Endothelial cell of umbilical vein (primary cell): Measurements from ENCODE around the gene ATP10A. TPM values are rescaled to one million over a fixed set of nuclear protein-coding genes. Genes with fewer than 3 reads are reported as not detected.

ENCODE experiments used
- BruUV-seq: library from RNA; stranded (reverse); fragments of 400-500 nt; replicated peaks from 2 replicates; lab custom pipeline; 2021; lab: Mats Ljungman, UMichigan
- CTCF ChIA-PET: fragments of 300-600, 350-600 bp; sonication (Branson Sonifier 250); formaldehyde crosslinking; loops from one replicate; lab custom pipeline; 2021; ENCODE audit warnings: antibody characterized with exemption, inconsistent platforms; lab: Charles Lee
- POLR2A ChIA-PET: fragments of 300-600, 350-600 bp; sonication (Branson Sonifier 250); formaldehyde crosslinking; loops from one replicate; lab custom pipeline; 2021; ENCODE audit warnings: antibody characterized with exemption, inconsistent platforms; lab: Charles Lee
- DNase-seq: peaks from one replicate; pipeline ENCODE4 v3.0.0-alpha.2; 2011; ENCODE audit warnings: low read depth, low spot score
- FAIRE-seq: peaks from 2 replicates; lab custom pipeline; 2011; peaks lifted over from hg19 to GRCh38; lab: Jason Lieb, UNC
- H2AFZ ChIP-seq: 2 replicates; pipeline ENCODE4 v1.6.0; 2012; ENCODE audit warnings: low read depth, low read length, control low read depth, inconsistent platforms
- H3K27ac ChIP-seq: 2 replicates; pipeline ENCODE4 v1.5.1; 2011; ENCODE audit warnings: low read depth, mild to moderate bottlenecking, control low read depth, low read length, moderate library complexity; ENCODE audit not compliant: insufficient read depth
- H3K27me3 ChIP-seq, 2 experiments: 2 replicates each; pipeline versions ENCODE4 v1.6.0 to v1.6.1; 2011; ENCODE audit warnings: low read length in 2 of 2, mixed read lengths in 1 of 2; ENCODE audit not compliant: control insufficient read depth in 2 of 2, insufficient read depth in 2 of 2
- H3K36me3 ChIP-seq, 2 experiments: 2 replicates in 1 of 2; 3 replicates in 1 of 2; pipeline ENCODE4 v1.5.1; 2011; ENCODE audit warnings: low read length in 2 of 2, mild to moderate bottlenecking in 1 of 2, moderate library complexity in 1 of 2; ENCODE audit not compliant: control insufficient read depth in 2 of 2, insufficient read depth in 2 of 2; ENCODE audit errors: extremely low read depth in 1 of 2
- H3K4me1 ChIP-seq: 3 replicates; pipeline ENCODE4 v1.5.1; 2011; ENCODE audit warnings: mild to moderate bottlenecking, low read length; ENCODE audit not compliant: control insufficient read depth, insufficient read depth; ENCODE audit errors: extremely low read depth
- H3K4me2 ChIP-seq: 2 replicates; pipeline ENCODE4 v1.6.1; 2011; ENCODE audit warnings: low read length, control low read depth, mixed read lengths; ENCODE audit not compliant: insufficient read depth
- H3K4me3 ChIP-seq, 3 experiments: fragments of 200-600 bp in 1 of 3; sonication (generic), shearing (Covaris generic) in 1 of 3; replicated peaks in 1 of 3; 2 replicates each; pipeline ENCODE4 v1.5.1; 2011 to 2016; ENCODE audit warnings: control low read depth in 3 of 3, low read length in 3 of 3, mild to moderate bottlenecking in 2 of 3, inconsistent platforms in 1 of 3, low read depth in 1 of 3, moderate library complexity in 1 of 3; ENCODE audit not compliant: insufficient read depth in 1 of 3
- H3K79me2 ChIP-seq: 2 replicates; pipeline ENCODE4 v1.6.0; 2012; ENCODE audit warnings: low read length, inconsistent platforms; ENCODE audit not compliant: control insufficient read depth, insufficient read depth
- H3K9ac ChIP-seq: replicated peaks from 2 replicates; pipeline ENCODE3; 2011; ENCODE audit warnings: low read length, control low read depth; ENCODE audit not compliant: insufficient read depth; ENCODE audit errors: extremely low read depth
- H3K9me1 ChIP-seq: replicated peaks from 3 replicates; pipeline ENCODE4 v1.6.0; 2011; ENCODE audit warnings: mild to moderate bottlenecking, low read length; ENCODE audit not compliant: control insufficient read depth, insufficient read depth; ENCODE audit errors: extremely low read depth
- H3K9me3 ChIP-seq: replicated peaks from 2 replicates; pipeline ENCODE4 v1.5.1; 2012; ENCODE audit warnings: low read length, inconsistent platforms; ENCODE audit not compliant: control insufficient read depth, insufficient read depth
- H4K20me1 ChIP-seq: replicated peaks from 2 replicates; pipeline ENCODE3; 2011; ENCODE audit warnings: mild to moderate bottlenecking, low read length; ENCODE audit not compliant: control insufficient read depth, insufficient read depth; ENCODE audit errors: extremely low read depth
- CTCF ChIP-seq, 2 donors: IDR thresholded peaks; 1 replicate in 1 of 2; 2 replicates in 1 of 2; pipeline ENCODE4 v1.5.1; 2011; ENCODE audit warnings: low read length in 2 of 2, mild to moderate bottlenecking in 2 of 2, moderate library complexity in 2 of 2, control low read depth in 1 of 2, inconsistent platforms in 1 of 2, low read depth in 1 of 2; ENCODE audit not compliant: insufficient read depth in 1 of 2; ENCODE audit errors: extremely low read depth in 1 of 2
- EZH2 ChIP-seq: IDR thresholded peaks from 2 replicates; pipeline ENCODE4 v1.6.1; 2012; ENCODE audit warnings: borderline replicate concordance, low read depth, mild to moderate bottlenecking, moderate library complexity, low read length, inconsistent platforms; ENCODE audit not compliant: severe bottlenecking
- FOS ChIP-seq: IDR thresholded peaks from 2 replicates; pipeline ENCODE4 v1.6.1; 2011; ENCODE audit warnings: mild to moderate bottlenecking, low read length, moderate library complexity, borderline replicate concordance; ENCODE audit not compliant: insufficient read depth
- GATA2 ChIP-seq: IDR thresholded peaks from 2 replicates; pipeline ENCODE4 v1.7.0; 2011; ENCODE audit warnings: low read depth, mild to moderate bottlenecking, moderate library complexity, mixed read lengths, low read length; ENCODE audit not compliant: insufficient read length, insufficient read depth
- JUN ChIP-seq: IDR thresholded peaks from 2 replicates; pipeline ENCODE4 v1.6.1; 2011; ENCODE audit warnings: borderline replicate concordance, low read depth; ENCODE audit not compliant: insufficient read length, insufficient read depth
- MAX ChIP-seq: IDR thresholded peaks from 2 replicates; pipeline ENCODE4 v1.6.1; 2011; ENCODE audit not compliant: insufficient read depth, insufficient read length
- MYC ChIP-seq: IDR thresholded peaks from one replicate; pipeline ENCODE4 v1.6.1; 2011; ENCODE audit warnings: mild to moderate bottlenecking, low read depth, low read length
- POLR2A ChIP-seq: IDR thresholded peaks from 2 replicates; pipeline ENCODE4 v1.6.1; 2012; ENCODE audit warnings: low read depth, mild to moderate bottlenecking, control low read depth, low read length
- POLR2AphosphoS5 ChIP-seq: IDR thresholded peaks from 2 replicates; pipeline ENCODE4 v1.6.1; 2012; ENCODE audit warnings: low read depth, mild to moderate bottlenecking, control low read depth, low read length, moderate library complexity; ENCODE audit not compliant: insufficient read depth
- dilution Hi-C: fragments of 300-500 bp; cut with MboI; formaldehyde crosslinking; loops from one replicate; pipeline ENCODE4 v1.15.0; 2019; ENCODE audit warnings: low sequenced_read_pairs; ENCODE audit not compliant: extremely low pct_ligation_motif_present
- intact Hi-C: fragments of 100-400 bp; cut with micrococcal nuclease; formaldehyde crosslinking; loops from one replicate; pipeline ENCODE4 v1.10.0; 2022
- polyA plus RNA-seq, 4 experiments: library from polyadenylated mRNA; depleted of rRNA in 3 of 4; stranded (reverse) in 3 of 4; unstranded in 1 of 4; fragments of >200 nt; gene quantifications; 2 replicates each; pipeline versions ENCODE4 v1.2.1 to v1.2.3, GENCODE V29; 2011 to 2012; ENCODE audit warnings: missing spikeins in 1 of 4
- total RNA-seq: library from RNA; stranded (reverse); gene quantifications from 2 replicates; pipeline ENCODE4 v1.2.3, GENCODE V29; 2021

The ATP10A gene
- total and polyA plus RNA-seq, 2 donors (not counting 3 experiments of a cell fraction or from before 2014, with no cell fraction given), result not detected

- Histone ChIP-seq H3K79me2 (no peaks in the 10 kb centered on the region), H3K36me3 (no peaks in the 10 kb centered on the region), H4K20me1 (no peaks in the 10 kb centered on the region), H2AFZ (no peak overlapping the region), H3K27ac (no peak overlapping the region), H3K4me3 (no peak overlapping the region), H3K9ac (no peak overlapping the region), H3K4me2 (no peak overlapping the region), H3K27me3 (no peaks in the 10 kb centered on the region), H3K4me1 (no peaks in the 10 kb centered on the region), H3K9me1 (no peaks in the 10 kb centered on the region), H3K9me3 (no peaks in the 10 kb centered on the region)
- FAIRE-seq (no peak), DNase-seq (no peak)
- BruUV-seq, result no TSS peak
- POLR2A ChIA-PET, result no interaction called here
- CTCF ChIA-PET, result no interaction called here
- dilution Hi-C loops, result no loop called here
- intact Hi-C loops, result no loop called here
- TF ChIP-seq GATA2 (no peak), MYC (no peak)
Observed at GRCh38 chr15:25830844-25831451, 32.2 kb downstream of the ATP10A start.

GRCh38 chr15:25829073-25829472, 34.1 kb downstream of the ATP10A start:
- Histone ChIP-seq H3K4me1 (no peaks in the 10 kb centered on the region), H2AFZ (no peak overlapping the region), H4K20me1 (no peaks in the 10 kb centered on the region), H3K4me3 (no peak overlapping the region), H3K79me2 (no peaks in the 10 kb centered on the region), H3K4me2 (no peak overlapping the region), H3K9ac (no peak overlapping the region), H3K9me3 (peaks cover 2% of the 10 kb centered on the region), H3K27ac (no peak overlapping the region), H3K27me3 (no peaks in the 10 kb centered on the region), H3K36me3 (no peaks in the 10 kb centered on the region), H3K9me1 (no peaks in the 10 kb centered on the region)
- ChIA-PET CTCF (no interaction called here), POLR2A (no interaction called here)
- DNase-seq (no peak), FAIRE-seq (no peak)
- no TSS peak for BruUV-seq
- intact Hi-C loops, result no loop called here
- dilution Hi-C loops, result no loop called here
- TF ChIP-seq POLR2AphosphoS5 (no peak), JUN (no peak), GATA2 (no peak), EZH2 (no peak), MYC (no peak), CTCF (IDR thresholded peaks at IDR 0.05; ENCODE audit: extremely low read depth in 1 of 2, insufficient read depth in 1 of 2, low read depth in 1 of 2, low read length in 2 of 2) (no peak), POLR2A (no peak), MAX (no peak), FOS (no peak)
